Fibroblast of lung (primary cell): ENCODE results near the gene ACCS. TPM values are rescaled to one million over a fixed set of nuclear protein-coding genes. Genes with fewer than 3 reads are reported as not detected.

Experiments used
- DNase-seq, 2 donors: peaks; one replicate each; pipeline versions ENCODE4 v3.0.0 to v3.0.0-alpha.2; 2010; ENCODE audit warnings: low read depth in 2 of 2
- H2AFZ ChIP-seq: 2 replicates; pipeline ENCODE4 v1.5.1; 2012; ENCODE audit warnings: low read length, control low read depth, inconsistent platforms
- H3K27ac ChIP-seq: 2 replicates; pipeline ENCODE4 v1.5.1; 2011; ENCODE audit warnings: low read length, control low read depth; ENCODE audit not compliant: insufficient read depth
- H3K27me3 ChIP-seq: 2 replicates; pipeline ENCODE4 v1.5.1; 2011; ENCODE audit warnings: mild to moderate bottlenecking, low read length; ENCODE audit not compliant: control insufficient read depth, insufficient read depth
- H3K36me3 ChIP-seq: 2 replicates; pipeline ENCODE4 v1.5.1; 2011; ENCODE audit warnings: low read length; ENCODE audit not compliant: control insufficient read depth, insufficient read depth
- H3K4me1 ChIP-seq: 2 replicates; pipeline ENCODE4 v1.5.1; 2011; ENCODE audit warnings: low read length; ENCODE audit not compliant: control insufficient read depth, insufficient read depth; ENCODE audit errors: extremely low read depth
- H3K4me2 ChIP-seq: 2 replicates; pipeline ENCODE4 v1.5.1; 2011; ENCODE audit warnings: low read length, control low read depth; ENCODE audit not compliant: insufficient read depth; ENCODE audit errors: extremely low read depth
- H3K4me3 ChIP-seq, 4 experiments: fragments of 200-600 bp in 1 of 4; sonication (generic) in 1 of 4; replicated peaks in 1 of 4; 2 replicates each; pipeline ENCODE4 v1.5.1; 2011 to 2016; ENCODE audit warnings: low read length in 4 of 4, low read depth in 3 of 4, mild to moderate bottlenecking in 3 of 4, control low read depth in 2 of 4, inconsistent platforms in 1 of 4, mixed read lengths in 1 of 4; ENCODE audit not compliant: insufficient read depth in 1 of 4; ENCODE audit errors: control extremely low read depth in 1 of 4
- H3K79me2 ChIP-seq: 2 replicates; pipeline ENCODE4 v1.5.1; 2012; ENCODE audit warnings: mild to moderate bottlenecking, low read length, inconsistent platforms; ENCODE audit not compliant: control insufficient read depth, insufficient read depth
- H3K9ac ChIP-seq: 2 replicates; pipeline ENCODE4 v1.5.1; 2011; ENCODE audit warnings: mild to moderate bottlenecking, low read length, control low read depth; ENCODE audit not compliant: insufficient read depth
- H3K9me3 ChIP-seq: 2 replicates; pipeline ENCODE4 v1.5.1; 2012; ENCODE audit warnings: low read depth, low read length; ENCODE audit not compliant: control insufficient read depth, insufficient read depth
- H4K20me1 ChIP-seq: 2 replicates; pipeline ENCODE4 v1.5.1; 2011; ENCODE audit warnings: low read length; ENCODE audit not compliant: control insufficient read depth, insufficient read depth; ENCODE audit errors: extremely low read depth
- EZH2 ChIP-seq: IDR thresholded peaks from 2 replicates; pipeline ENCODE4 v1.5.1; 2012; ENCODE audit warnings: low read length, control low read depth, mild to moderate bottlenecking; ENCODE audit errors: missing control alignments
- polyA plus RNA-seq, 2 donors: library from polyadenylated mRNA; depleted of rRNA in 1 of 2; stranded (reverse) in 1 of 2; unstranded in 1 of 2; fragments of >200 nt; gene quantifications; 2 replicates each; pipeline ENCODE4 v1.2.1, GENCODE V29; 2011 to 2012; ENCODE audit warnings: missing spikeins in 1 of 2
- total RNA-seq: library from RNA; depleted of rRNA; stranded (reverse); fragments of >200 nt; gene quantifications from 2 replicates; pipeline ENCODE4 v1.2.1, GENCODE V29; 2014
- TF ChIP-seq, protein P1 (sequence below), 2 donors: IDR thresholded peaks in 1 of 2; conservative IDR thresholded peaks in 1 of 2; 1 replicate in 1 of 2; 2 replicates in 1 of 2; pipeline ENCODE4 v1.5.1; 2011 to 2012; ENCODE audit warnings: low read length in 2 of 2, control low read depth in 1 of 2, inconsistent platforms in 1 of 2, low read depth in 1 of 2, mild to moderate bottlenecking in 1 of 2

The ACCS gene
- total and polyA plus RNA-seq, 2 donors (not counting 1 experiment from before 2014, with no cell fraction given) = 13.7 to 14.2 TPM

DNA sequence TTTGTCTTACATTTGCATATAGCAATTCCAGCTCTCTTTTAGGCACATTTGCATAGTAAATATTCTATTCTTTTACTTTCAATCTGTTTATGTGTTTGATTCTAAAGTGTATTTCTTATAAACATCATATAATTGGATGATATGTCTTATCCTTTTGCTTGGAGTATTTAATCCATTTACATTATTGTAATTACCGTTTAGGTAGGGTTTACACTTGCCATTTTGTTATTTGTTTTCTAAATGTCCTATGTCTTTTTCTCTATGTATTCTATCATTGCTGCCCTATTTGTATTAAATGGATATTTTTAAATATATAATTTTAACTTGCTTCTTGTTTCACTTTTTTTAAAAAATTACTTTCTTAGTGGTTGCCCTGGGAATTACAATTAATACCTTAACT is 41.1 kb upstream of the ACCS start:
- Histone ChIP-seq H3K27me3 (no peaks in the 10 kb centered on the region), H3K4me3 (no peak overlapping the region), H2AFZ (no peak overlapping the region), H3K79me2 (no peaks in the 10 kb centered on the region), H3K4me2 (no peak overlapping the region), H3K9ac (no peak overlapping the region), H3K27ac (no peak overlapping the region), H3K4me1 (peaks cover 5% of the 10 kb centered on the region), H3K9me3 (no peaks in the 10 kb centered on the region), H4K20me1 (no peaks in the 10 kb centered on the region), H3K36me3 (no peaks in the 10 kb centered on the region)
- TF ChIP-seq EZH2 = no peak
- TF ChIP-seq, protein P1, sequence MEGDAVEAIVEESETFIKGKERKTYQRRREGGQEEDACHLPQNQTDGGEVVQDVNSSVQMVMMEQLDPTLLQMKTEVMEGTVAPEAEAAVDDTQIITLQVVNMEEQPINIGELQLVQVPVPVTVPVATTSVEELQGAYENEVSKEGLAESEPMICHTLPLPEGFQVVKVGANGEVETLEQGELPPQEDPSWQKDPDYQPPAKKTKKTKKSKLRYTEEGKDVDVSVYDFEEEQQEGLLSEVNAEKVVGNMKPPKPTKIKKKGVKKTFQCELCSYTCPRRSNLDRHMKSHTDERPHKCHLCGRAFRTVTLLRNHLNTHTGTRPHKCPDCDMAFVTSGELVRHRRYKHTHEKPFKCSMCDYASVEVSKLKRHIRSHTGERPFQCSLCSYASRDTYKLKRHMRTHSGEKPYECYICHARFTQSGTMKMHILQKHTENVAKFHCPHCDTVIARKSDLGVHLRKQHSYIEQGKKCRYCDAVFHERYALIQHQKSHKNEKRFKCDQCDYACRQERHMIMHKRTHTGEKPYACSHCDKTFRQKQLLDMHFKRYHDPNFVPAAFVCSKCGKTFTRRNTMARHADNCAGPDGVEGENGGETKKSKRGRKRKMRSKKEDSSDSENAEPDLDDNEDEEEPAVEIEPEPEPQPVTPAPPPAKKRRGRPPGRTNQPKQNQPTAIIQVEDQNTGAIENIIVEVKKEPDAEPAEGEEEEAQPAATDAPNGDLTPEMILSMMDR (conservative IDR thresholded peaks at IDR 0.05 in 1 of 2, IDR thresholded peaks at IDR 0.05 in 1 of 2; ENCODE audit: low read depth in 1 of 2, low read length in 2 of 2) = no peak
- no peak for DNase-seq

DNA sequence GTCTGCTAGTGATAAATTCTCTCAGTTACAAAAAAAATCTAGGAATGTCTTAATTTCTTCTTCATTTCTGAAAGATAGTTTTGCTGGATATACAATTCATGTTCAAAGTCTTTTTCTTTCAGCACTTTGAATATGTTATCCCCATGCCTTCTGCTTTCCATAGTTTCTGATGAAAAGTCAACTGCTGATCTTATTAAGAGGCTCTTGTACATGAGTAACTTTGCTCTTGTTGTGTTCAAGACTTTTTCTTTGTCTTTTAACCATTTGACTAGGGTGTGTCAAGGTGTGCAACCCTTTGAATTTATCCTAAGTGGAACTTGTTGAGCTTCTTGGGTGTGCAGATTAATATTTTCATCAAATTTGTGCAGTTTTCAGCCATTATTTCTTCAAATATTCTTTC is 40.3 kb upstream of the ACCS start:
- TF ChIP-seq, protein P1 (conservative IDR thresholded peaks at IDR 0.05 in 1 of 2, IDR thresholded peaks at IDR 0.05 in 1 of 2; ENCODE audit: low read depth in 1 of 2, low read length in 2 of 2) = no peak
- TF ChIP-seq EZH2 = no peak
- no peaks in the 10 kb centered on the region for H3K36me3 ChIP-seq

DNA sequence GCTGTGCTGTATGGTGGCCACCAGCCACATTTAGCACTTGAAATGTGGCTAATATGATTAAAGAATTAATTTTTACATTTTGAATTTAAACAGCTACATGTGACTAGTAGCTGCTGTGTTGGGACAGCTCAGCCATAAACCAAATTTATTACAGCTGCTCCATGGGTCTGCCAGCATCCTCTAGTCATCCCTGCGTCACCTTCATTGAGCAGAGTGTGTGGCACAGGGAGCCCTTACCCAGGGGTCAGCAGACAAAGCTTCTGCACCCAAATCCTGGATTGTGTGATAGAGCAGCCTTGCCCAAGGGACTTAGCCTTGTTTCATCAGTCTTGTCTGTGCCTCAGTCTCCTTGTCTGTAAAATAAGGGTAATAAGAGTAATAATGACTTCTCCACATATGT is 37.7 kb upstream of the ACCS start:
- no peak overlapping the region for H3K4me2 ChIP-seq
- no peaks in the 10 kb centered on the region for H3K9me3 ChIP-seq
- no peak for TF ChIP-seq EZH2
- TF ChIP-seq, protein P1 (conservative IDR thresholded peaks at IDR 0.05 in 1 of 2, IDR thresholded peaks at IDR 0.05 in 1 of 2; ENCODE audit: low read depth in 1 of 2, low read length in 2 of 2) = no peak
- H3K79me2 ChIP-seq = no peaks in the 10 kb centered on the region
- H3K4me3 ChIP-seq = no peak overlapping the region
- peaks cover 22% of the 10 kb centered on the region for H3K4me1 ChIP-seq
- H3K27ac ChIP-seq = no peak overlapping the region
- H2AFZ ChIP-seq = no peak overlapping the region
- DNase-seq = no peak
- no peaks in the 10 kb centered on the region for H3K36me3 ChIP-seq
- H3K27me3 ChIP-seq = no peaks in the 10 kb centered on the region
- H3K9ac ChIP-seq = no peak overlapping the region
- no peaks in the 10 kb centered on the region for H4K20me1 ChIP-seq

More for the DNA sequence above, 40.3 kb upstream of the ACCS start:
- H3K9me3 ChIP-seq = no peaks in the 10 kb centered on the region
- no peak overlapping the region for H3K9ac ChIP-seq
- H2AFZ ChIP-seq = no peak overlapping the region
- H3K4me3 ChIP-seq = no peak overlapping the region
- no peaks in the 10 kb centered on the region for H3K27me3 ChIP-seq
- no peak overlapping the region for H3K27ac ChIP-seq
- H3K4me1 ChIP-seq = peaks cover 10% of the 10 kb centered on the region
- H3K79me2 ChIP-seq = no peaks in the 10 kb centered on the region
- DNase-seq = no peak
- H4K20me1 ChIP-seq = no peaks in the 10 kb centered on the region
- H3K4me2 ChIP-seq = no peak overlapping the region
